SJCRH30 (cell line): Measurements from ENCODE around the gene CELF2. TPM values are rescaled to one million over a fixed set of nuclear protein-coding genes. Genes with fewer than 3 reads are reported as not detected.

Experiments
- DNase-seq, 2 experiments: peaks; one replicate each; pipeline ENCODE4 v3.0.0-alpha.2; 2015 to 2020
- H3K27ac ChIP-seq: fragments of 250-450 bp; sonication (Bioruptor Pico); 2 replicates; pipeline ENCODE4 v1.5.1; 2020; ENCODE audit warnings: mild to moderate bottlenecking, moderate library complexity
- H3K27me3 ChIP-seq: fragments of 250-450 bp; sonication (Bioruptor Pico); 2 replicates; pipeline ENCODE4 v1.5.1; 2020; ENCODE audit warnings: mild to moderate bottlenecking, moderate library complexity
- H3K36me3 ChIP-seq: fragments of 250-450 bp; sonication (Bioruptor Pico); 2 replicates; pipeline ENCODE4 v1.5.1; 2020; ENCODE audit warnings: mild to moderate bottlenecking, moderate library complexity
- H3K4me1 ChIP-seq: fragments of 250-450 bp; sonication (Bioruptor Pico); 2 replicates; pipeline ENCODE4 v1.5.1; 2020; ENCODE audit warnings: mild to moderate bottlenecking, moderate library complexity
- H3K4me3 ChIP-seq: fragments of 250-450 bp; sonication (Bioruptor Pico); 2 replicates; pipeline ENCODE4 v1.5.1; 2020; ENCODE audit warnings: mild to moderate bottlenecking, moderate library complexity
- H3K9me3 ChIP-seq: fragments of 250-450 bp; sonication (Bioruptor Pico); replicated peaks from 2 replicates; pipeline ENCODE4 v1.5.1; 2020; ENCODE audit warnings: mild to moderate bottlenecking, moderate library complexity
- total RNA-seq: library from RNA; depleted of rRNA; stranded (reverse); fragments of >200 nt; shearing (Covaris generic); gene quantifications from 2 replicates; pipeline ENCODE4 v1.2.3, GENCODE V29; 2014

CELF2 gene
- total RNA-seq, 1 experiment from 2014 or later, result 65.2 TPM

DNA sequence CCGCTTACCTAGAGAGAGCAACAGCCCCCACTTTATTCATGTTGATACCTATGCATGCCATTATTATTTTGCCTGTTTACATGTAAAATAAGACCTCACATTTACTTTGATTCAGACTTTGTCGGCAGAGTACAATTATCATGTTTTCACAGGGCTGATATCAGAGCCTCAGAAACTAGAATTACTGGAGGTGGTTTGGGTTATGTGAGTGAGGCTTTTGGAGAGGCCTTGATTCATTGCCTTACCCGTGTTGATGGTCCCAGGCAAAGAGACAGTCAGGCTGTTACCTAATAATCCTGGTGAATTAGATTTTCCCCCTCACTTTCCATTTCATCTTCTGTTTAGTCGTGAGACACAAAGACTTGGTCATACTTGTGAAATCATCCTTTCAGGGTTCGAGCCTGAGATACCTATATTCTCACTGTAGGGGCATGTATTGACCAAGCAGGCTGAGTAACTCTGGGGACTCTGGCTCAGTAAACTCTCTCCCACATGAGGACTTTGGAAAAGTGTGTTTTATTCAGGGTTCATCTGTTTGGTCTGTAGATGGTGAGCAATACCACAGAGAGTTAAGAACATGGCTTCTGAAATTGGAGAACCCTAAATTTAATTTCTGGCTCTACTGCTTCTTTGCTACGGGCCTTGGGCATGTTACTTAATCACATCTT, 150.9 kb downstream of the CELF2 start:
- Histone ChIP-seq H3K9me3 (no peaks in the 10 kb centered on the region), H3K27ac (no peak overlapping the region), H3K4me3 (no peak overlapping the region), H3K27me3 (no peaks in the 10 kb centered on the region), H3K4me1 (no peaks in the 10 kb centered on the region), H3K36me3 (peaks cover 37% of the 10 kb centered on the region)
- no peak for DNase-seq

DNA sequence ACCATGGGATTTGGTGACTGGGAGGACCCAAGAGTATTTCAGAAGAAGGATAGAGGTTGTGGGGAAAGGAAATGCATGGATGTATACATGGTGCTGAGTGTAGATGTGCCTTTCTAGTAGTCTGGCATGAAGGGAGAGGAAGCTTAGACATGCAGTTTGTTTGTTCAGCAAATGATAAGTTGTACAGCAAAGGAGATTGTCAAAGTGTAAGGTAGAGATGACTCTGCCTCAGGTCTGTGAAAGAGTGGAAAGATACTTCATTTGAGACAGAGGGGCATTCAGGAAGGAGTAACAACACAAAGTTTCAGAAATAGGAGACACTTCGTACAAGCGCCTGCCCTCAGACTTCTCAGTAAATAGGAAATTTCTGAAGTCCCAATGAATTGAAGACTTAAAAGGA, 152.3 kb downstream of the CELF2 start:
- no peak overlapping the region for H3K4me3 ChIP-seq
- no peaks in the 10 kb centered on the region for H3K4me1 ChIP-seq
- no peaks in the 10 kb centered on the region for H3K27me3 ChIP-seq
- H3K27ac ChIP-seq, result no peak overlapping the region
- H3K36me3 ChIP-seq, result peaks cover 47% of the 10 kb centered on the region
- H3K9me3 ChIP-seq, result no peaks in the 10 kb centered on the region
- no peak for DNase-seq

DNA sequence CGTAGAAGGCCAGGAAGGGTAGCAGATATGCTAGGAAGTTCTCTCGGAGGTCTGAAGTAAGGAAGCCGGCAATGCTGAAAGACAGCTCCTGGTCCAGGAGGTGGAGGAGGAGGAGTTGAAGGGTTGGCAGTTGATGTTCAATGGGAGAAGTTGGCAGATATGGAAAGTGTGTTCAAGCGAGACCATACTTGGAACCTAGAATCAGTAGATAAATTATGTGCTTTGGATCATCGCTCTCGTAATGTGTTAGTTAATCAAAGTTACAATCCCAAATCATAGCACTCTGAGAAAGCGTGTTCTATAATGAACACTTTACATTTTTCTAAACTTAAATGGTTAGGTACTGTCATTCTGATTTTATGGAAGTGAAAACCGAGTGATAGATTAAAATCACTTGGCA, 152.9 kb downstream of the CELF2 start:
- Histone ChIP-seq H3K36me3 (peaks cover 43% of the 10 kb centered on the region), H3K9me3 (no peaks in the 10 kb centered on the region), H3K4me1 (no peaks in the 10 kb centered on the region), H3K27ac (no peak overlapping the region), H3K4me3 (no peak overlapping the region), H3K27me3 (no peaks in the 10 kb centered on the region)
- DNase-seq, result no peak

DNA sequence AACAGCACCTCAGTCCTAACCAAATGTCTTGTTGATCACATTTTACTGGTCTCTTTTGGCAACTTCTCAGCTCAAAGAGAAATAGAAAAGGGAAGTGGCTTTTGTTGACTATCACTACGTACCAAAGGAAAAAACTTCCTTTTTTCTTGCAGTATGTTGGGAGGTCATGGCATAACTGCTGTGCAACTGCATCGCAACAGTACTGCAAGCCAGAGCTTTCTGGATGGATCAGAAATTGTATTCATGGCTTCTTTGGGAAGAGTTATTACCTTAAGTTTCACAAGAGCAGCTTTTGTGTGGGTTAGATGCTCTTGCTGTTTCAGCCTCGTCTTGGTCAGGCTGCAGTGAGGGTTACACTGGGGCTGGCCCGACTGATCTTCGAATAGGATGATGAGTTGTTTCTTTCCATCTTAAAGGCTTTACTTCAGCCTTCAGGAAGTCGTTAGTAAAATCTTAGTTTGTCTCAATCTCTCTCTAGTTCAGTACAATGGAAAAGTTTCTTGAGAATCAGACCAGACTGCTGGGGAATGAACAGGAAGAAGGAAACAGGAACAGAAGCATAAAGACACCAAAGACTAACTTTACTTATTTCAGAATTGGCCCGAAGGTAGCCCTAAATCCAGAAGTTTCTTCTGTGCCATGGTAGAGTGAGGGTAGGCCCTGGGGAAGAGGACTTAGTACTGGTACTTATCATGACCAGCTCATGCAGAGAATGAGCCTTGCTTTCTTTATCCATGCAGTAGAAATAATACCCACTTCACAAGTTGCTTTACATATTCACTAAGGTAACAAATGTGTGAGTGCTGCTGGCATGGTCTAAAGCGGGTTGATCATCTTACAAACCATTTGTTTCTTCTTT, 153.6 kb downstream of the CELF2 start:
- H3K4me3 ChIP-seq, result no peak overlapping the region
- DNase-seq, result no peak
- no peaks in the 10 kb centered on the region for H3K27me3 ChIP-seq
- no peak overlapping the region for H3K27ac ChIP-seq
- peaks cover 38% of the 10 kb centered on the region for H3K36me3 ChIP-seq
- H3K4me1 ChIP-seq, result no peaks in the 10 kb centered on the region
- H3K9me3 ChIP-seq, result no peaks in the 10 kb centered on the region

DNA sequence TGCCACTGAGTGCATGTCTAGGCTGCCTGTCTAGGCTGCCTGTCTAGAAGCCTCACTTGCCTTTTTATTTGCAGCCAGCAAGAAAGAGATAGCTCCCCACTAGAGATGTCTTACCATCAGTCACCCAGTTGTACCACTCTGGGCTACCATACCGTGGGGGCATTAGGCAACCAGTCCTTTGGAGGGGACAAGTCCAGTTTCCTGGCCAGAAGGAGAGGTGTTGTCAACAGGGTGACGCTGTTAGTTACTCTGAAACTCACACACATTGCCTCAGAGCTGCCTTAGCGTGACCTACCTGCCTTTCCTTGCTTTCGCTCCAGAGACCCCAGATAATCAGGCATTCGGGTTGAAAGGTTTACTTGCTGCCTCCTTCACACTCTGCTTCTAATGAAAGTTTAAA, 155.4 kb downstream of the CELF2 start:
- Histone ChIP-seq H3K36me3 (peaks cover 40% of the 10 kb centered on the region), H3K27me3 (no peaks in the 10 kb centered on the region), H3K4me1 (no peaks in the 10 kb centered on the region), H3K9me3 (no peaks in the 10 kb centered on the region), H3K27ac (no peak overlapping the region), H3K4me3 (no peak overlapping the region)
- DNase-seq, result no peak

DNA sequence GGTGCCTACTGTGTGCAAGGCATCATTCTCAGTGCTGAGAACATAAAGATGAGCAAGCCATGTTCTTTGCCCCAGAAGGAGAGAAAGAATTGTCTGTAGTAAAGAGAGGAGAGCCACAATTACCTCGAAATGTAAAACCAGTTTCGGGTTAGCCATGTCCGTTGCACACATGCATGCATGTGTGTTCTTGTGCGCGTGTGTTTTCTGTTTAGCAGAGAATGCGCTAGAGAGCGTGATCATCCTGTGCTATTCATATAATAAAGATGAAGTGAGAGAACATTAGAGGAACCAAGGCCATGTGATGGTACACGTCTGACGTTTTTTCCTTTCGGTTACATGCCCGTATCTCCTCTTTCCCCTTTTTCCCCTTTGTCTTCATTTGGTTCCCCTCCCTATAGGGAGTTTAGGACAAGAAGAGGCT, 158.2 kb downstream of the CELF2 start:
- Histone ChIP-seq H3K27me3 (no peaks in the 10 kb centered on the region), H3K4me1 (no peaks in the 10 kb centered on the region), H3K27ac (no peak overlapping the region), H3K9me3 (no peaks in the 10 kb centered on the region), H3K36me3 (peaks cover 51% of the 10 kb centered on the region), H3K4me3 (no peak overlapping the region)
- DNase-seq, result no peak

DNA sequence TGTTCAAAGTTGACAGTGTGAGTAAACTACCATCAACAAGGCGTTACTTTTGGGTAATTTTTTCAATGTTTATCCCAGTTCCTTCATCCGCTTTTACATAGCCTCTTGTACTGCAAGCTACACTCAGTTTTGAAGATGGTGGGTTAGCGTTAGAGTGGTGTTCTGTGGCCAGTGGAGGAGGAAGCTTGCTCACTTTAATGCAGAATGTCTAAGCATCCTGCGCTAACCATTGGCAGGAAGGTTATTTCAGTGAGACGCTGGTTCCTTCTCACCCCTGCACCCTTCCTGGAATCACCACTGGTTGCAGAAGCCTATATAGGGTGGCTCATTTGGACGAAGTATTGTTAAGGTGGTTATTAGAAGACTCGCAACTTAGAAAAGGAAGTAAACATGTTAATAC, 159.1 kb downstream of the CELF2 start:
- H3K4me3 ChIP-seq, result no peak overlapping the region
- H3K27ac ChIP-seq, result no peak overlapping the region
- no peaks in the 10 kb centered on the region for H3K4me1 ChIP-seq
- H3K27me3 ChIP-seq, result no peaks in the 10 kb centered on the region
- H3K9me3 ChIP-seq, result no peaks in the 10 kb centered on the region
- peaks cover 59% of the 10 kb centered on the region for H3K36me3 ChIP-seq
- no peak for DNase-seq

DNA sequence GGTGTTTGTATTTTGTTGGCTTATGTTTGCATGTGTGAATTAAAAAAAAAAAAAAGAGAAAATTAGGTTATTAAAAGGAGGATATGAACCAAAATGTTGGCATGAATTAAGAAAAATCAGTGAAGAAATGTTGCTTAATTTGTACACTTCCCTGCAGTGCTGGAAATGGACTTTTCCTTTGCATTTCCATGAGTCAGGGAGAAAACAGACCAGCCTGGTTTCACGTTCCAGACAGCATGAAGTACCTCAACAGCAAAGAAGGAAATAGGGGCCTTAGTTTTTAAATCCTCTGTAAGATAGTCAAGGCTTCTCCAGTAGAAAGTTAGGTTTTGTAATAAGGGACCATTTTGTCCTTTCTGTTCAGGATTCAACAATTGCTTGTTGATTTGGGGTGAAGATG, 159.7 kb downstream of the CELF2 start:
- no peak for DNase-seq
- peaks cover 56% of the 10 kb centered on the region for H3K36me3 ChIP-seq
- no peak overlapping the region for H3K4me3 ChIP-seq
- H3K4me1 ChIP-seq, result no peaks in the 10 kb centered on the region
- no peak overlapping the region for H3K27ac ChIP-seq
- no peaks in the 10 kb centered on the region for H3K9me3 ChIP-seq
- no peaks in the 10 kb centered on the region for H3K27me3 ChIP-seq

DNA sequence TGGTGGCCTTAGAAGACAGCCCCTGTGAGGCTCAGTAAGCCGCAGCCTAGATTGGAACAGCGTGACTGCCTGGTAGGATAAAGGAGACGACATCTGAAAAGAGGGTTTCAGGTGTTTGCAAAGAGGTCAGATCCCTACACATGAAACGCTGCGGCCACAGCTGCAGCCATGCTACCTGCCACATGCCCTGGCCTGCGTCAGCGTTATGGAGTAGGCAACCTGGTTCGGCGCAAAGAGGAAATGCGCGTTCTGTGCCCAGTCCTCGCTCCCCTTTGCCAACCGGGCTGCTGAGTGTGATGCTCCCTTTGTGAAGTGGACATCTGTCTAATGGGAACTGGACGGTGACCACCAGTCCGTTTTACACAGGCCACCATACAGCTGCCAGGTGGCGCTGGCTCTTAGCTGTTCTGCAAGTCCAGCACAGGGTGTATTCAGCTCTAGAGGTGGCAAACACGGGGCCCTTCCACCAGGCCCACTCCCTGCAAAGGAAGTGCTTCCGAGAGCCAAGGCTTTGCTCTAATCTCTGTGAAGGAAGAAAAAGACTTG, 160.3 kb downstream of the CELF2 start:
- Histone ChIP-seq H3K27me3 (no peaks in the 10 kb centered on the region), H3K4me1 (no peaks in the 10 kb centered on the region), H3K36me3 (peaks cover 54% of the 10 kb centered on the region), H3K27ac (no peak overlapping the region), H3K9me3 (no peaks in the 10 kb centered on the region), H3K4me3 (no peak overlapping the region)
- DNase-seq, result no peak

DNA sequence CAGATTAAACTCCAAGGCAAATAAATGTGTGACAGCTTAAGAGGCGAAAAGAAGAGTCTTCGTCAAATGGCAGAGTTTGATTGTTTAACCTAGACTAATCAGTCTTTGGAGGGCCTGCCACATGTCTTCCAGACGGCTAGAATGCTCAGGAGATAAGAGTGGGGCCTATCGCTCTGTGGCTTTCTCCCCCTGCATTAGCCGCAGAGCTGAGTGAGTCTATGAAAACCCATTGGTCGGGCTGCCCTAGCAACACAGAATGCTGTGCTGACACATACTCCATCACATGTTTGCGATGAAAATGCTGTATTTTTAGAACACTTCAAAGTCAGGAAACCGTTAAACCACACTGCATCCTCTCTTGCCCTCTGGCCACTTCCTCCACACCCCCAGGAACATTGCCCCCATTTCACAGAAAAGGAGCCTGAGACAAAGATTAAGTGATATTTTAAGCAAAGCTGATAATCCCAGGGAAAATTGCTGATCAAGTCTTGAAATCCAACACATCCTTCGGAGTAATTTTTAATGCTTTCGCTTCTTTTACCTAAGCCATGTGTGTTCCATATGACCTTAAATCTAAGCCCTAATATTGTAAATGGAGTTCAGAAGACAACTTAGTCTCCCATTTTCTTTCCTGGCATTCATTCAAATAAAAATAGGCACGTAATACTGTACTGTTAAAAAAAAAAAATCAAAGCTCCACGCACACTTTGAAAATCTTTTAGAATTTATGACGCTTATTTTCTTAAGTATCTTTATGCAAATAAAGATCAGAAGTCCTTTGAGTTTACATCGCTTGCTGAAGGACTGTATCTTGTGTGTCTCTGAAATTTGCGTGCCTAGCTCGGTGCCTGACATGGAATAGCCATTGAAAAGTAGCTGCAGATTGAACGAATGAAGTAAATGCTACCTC, 161.2 kb downstream of the CELF2 start:
- no peaks in the 10 kb centered on the region for H3K4me1 ChIP-seq
- no peak overlapping the region for H3K4me3 ChIP-seq
- H3K27me3 ChIP-seq, result no peaks in the 10 kb centered on the region
- no peaks in the 10 kb centered on the region for H3K9me3 ChIP-seq
- H3K36me3 ChIP-seq, result peaks cover 49% of the 10 kb centered on the region
- no peak for DNase-seq
- H3K27ac ChIP-seq, result no peak overlapping the region

DNA sequence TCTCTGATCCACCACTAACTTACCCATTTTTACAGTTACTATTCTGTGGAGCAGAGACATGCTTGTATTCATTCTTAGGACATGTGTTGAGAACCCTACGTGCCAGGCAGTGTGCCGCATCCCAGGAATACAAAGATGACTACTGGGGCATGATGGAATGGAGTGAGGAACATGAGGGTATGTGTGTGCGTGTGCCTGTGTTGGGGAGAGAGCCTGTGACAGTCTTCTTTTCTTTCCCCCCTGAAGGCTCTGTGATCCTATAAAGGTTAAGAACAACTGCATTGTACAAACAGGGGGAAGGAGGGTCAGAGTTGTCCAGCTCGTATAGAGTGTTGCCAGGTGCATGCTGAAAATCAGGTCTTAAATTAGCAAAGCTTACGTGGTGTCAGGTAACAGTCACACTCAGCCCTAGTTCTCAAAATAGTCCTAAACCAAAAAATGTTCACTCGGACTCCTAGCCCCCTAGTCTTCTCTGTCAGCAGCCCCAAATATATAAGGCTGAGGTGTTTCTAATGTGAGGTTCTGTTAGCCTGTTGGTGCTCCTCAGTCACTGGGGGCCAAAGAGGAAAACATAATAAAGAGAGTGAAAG, 161.9 kb downstream of the CELF2 start:
- H3K36me3 ChIP-seq, result peaks cover 43% of the 10 kb centered on the region
- peak in 1 of 2 experiments; percentile 13 for DNase-seq
- no peaks in the 10 kb centered on the region for H3K4me1 ChIP-seq
- no peaks in the 10 kb centered on the region for H3K27me3 ChIP-seq
- H3K9me3 ChIP-seq, result 0 out of 2 replicates have a peak, but pooled peaks cover under 1% of the 10 kb centered on the region
- H3K27ac ChIP-seq, result no peak overlapping the region
- no peak overlapping the region for H3K4me3 ChIP-seq

DNA sequence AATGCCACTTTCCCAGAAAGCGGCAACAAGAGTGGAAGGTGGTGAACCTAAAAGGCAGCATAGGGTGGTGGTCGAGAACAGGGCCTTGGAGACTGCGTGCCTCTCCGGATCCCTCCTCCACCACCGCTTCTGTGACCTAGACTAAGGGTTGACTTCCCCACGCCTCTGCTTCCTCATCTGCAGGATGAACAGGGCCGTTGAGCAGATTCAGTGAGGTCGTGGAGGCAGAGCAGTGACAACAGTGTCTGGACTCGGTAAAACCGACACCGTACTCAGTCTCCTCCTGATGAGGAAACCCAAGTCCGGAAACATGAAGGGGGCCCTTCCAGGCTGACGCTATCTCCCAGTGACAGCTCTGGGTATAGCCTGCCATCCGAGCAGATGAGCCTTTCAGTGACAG, 162.6 kb downstream of the CELF2 start:
- Histone ChIP-seq H3K27ac (no peak overlapping the region), H3K4me1 (no peaks in the 10 kb centered on the region), H3K4me3 (no peak overlapping the region), H3K36me3 (peaks cover 44% of the 10 kb centered on the region), H3K9me3 (0 out of 2 replicates have a peak, but pooled peaks cover 5% of the 10 kb centered on the region), H3K27me3 (no peaks in the 10 kb centered on the region)
- DNase-seq, result no peak

DNA sequence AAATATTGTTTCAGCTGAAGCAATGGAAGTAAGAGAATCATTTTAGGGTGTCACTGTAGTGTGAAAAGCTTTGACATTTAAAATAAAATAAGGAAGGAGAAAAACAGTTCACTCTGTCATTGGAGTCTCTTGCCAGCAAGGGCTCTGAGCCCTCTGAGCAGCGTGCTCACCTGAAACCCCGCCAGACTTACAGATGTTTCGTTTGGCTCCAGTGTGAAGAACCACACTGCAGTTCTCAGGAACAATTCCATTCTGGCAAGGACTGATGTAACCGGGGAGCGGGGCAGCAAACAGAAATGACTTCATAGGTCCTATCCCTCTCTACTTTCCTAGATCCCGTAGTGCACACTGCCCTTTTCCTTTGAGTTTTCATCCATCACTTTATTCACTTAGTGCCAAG, 164.3 kb downstream of the CELF2 start:
- H3K4me1 ChIP-seq, result no peaks in the 10 kb centered on the region
- H3K36me3 ChIP-seq, result peaks cover 51% of the 10 kb centered on the region
- H3K27ac ChIP-seq, result no peak overlapping the region
- H3K9me3 ChIP-seq, result 0 out of 2 replicates have a peak, but pooled peaks cover 5% of the 10 kb centered on the region
- no peak overlapping the region for H3K4me3 ChIP-seq
- no peaks in the 10 kb centered on the region for H3K27me3 ChIP-seq
- DNase-seq, result no peak

DNA sequence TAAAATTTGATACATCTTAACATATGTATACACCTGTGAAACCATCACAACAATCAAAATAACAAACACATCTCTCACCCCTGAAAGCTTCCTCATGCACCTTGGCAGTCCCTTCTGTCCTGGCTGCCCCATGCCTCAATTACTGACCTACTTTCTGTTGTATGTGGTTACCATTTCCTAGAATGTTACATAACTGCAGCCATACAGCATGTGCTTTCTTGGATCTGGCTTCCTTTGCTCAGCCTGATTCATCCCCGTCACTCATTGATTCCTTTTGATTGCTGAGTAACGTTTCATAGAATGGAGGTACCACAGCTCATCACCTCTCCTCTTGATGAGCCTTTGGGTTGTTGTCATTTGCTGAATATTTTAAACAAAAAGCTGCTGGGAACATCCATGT, 165.3 kb downstream of the CELF2 start:
- Histone ChIP-seq H3K4me3 (no peak overlapping the region), H3K27me3 (no peaks in the 10 kb centered on the region), H3K9me3 (0 out of 2 replicates have a peak, but pooled peaks cover 5% of the 10 kb centered on the region), H3K36me3 (peaks cover 53% of the 10 kb centered on the region), H3K27ac (no peak overlapping the region), H3K4me1 (no peaks in the 10 kb centered on the region)
- no peak for DNase-seq
